Prostate gland (tissue), 2 donors: ENCODE data around the gene SIRT5. TPM values are rescaled to one million over a fixed set of nuclear protein-coding genes. Genes with fewer than 3 reads are reported as not detected.

Source experiments
- DNase-seq: peaks from one replicate; pipeline ENCODE4 v3.0.0-alpha.2; 2019; ENCODE audit warnings: low spot score
- H3K27ac ChIP-seq, 2 donors: fragments of 200-600 bp; sonication (generic); 2 replicates each; pipeline ENCODE4 v1.5.1; 2017 to 2019
- H3K27me3 ChIP-seq: fragments of 200-600 bp; sonication (generic); replicated peaks from 2 replicates; pipeline ENCODE4 v1.5.1; 2019; ENCODE audit not compliant: insufficient read depth
- H3K36me3 ChIP-seq, 2 donors: fragments of 200-600 bp; sonication (generic); 1 replicate in 1 of 2; 2 replicates in 1 of 2; pipeline versions ENCODE4 v1.5.1 to v1.8.1; 2017 to 2019
- H3K4me1 ChIP-seq: fragments of 200-600 bp; sonication (generic); replicated peaks from 2 replicates; pipeline ENCODE4 v1.5.1; 2019
- H3K4me3 ChIP-seq, 2 donors: fragments of 200-600 bp; sonication (generic); 2 replicates each; pipeline ENCODE4 v1.5.1; 2017 to 2019
- H3K9me3 ChIP-seq: fragments of 200-600 bp; sonication (generic); 2 replicates; pipeline ENCODE4 v1.5.1; 2017
- CTCF ChIP-seq, 4 experiments: fragments of 200-600 bp in 2 of 4; fragments of 450-650 bp in 2 of 4; sonication (generic) in 2 of 4; IDR thresholded peaks; 1 replicate in 3 of 4; 2 replicates in 1 of 4; pipeline ENCODE4 v1.5.1; 2016 to 2019; ENCODE audit warnings: antibody characterized with exemption in 4 of 4, mild to moderate bottlenecking in 2 of 4, moderate library complexity in 2 of 4
- POLR2A ChIP-seq: fragments of 450-650 bp; IDR thresholded peaks from one replicate; pipeline ENCODE4 v1.6.1; 2016; ENCODE audit warnings: antibody characterized with exemption, mild to moderate bottlenecking
- POLR2AphosphoS5 ChIP-seq: sonication (generic); formaldehyde crosslinking; IDR thresholded peaks from one replicate; pipeline ENCODE4 v1.6.1; 2017; ENCODE audit warnings: antibody characterized with exemption
- WGBS: methylation state at CpG from one replicate; pipeline ENCODE4 v1.1.5; 2018; 5-methylcytosine and 5-hydroxymethylcytosine counted together
- intact Hi-C: fragments of 100-400 bp; cut with DNase I; formaldehyde crosslinking; loops from one replicate; pipeline ENCODE4 v1.14.2; 2022
- total RNA-seq, 2 donors: library from RNA; depleted of rRNA; stranded (reverse); fragments of >200 nt; gene quantifications; one replicate each; pipeline ENCODE4 v1.1.0, GENCODE V29; 2016

Gene SIRT5
- total RNA-seq, 2 donors from 2014 or later, result 9.1 to 11.5 TPM

GRCh38 chr6:13527671-13528056 is 46.7 kb upstream of the SIRT5 start:
- H3K27ac ChIP-seq, result no peak overlapping the region
- intact Hi-C loops, result no loop called here
- no peaks in the 10 kb centered on the region for H3K27me3 ChIP-seq
- no peaks in the 10 kb centered on the region for H3K4me1 ChIP-seq
- H3K4me3 ChIP-seq, result no peak overlapping the region
- TF ChIP-seq POLR2AphosphoS5 (no peak), POLR2A (no peak), CTCF (IDR thresholded peaks at IDR 0.05) (no peak)
- no peak for DNase-seq
- no peaks in the 10 kb centered on the region for H3K9me3 ChIP-seq
- H3K36me3 ChIP-seq, result no peaks in the 10 kb centered on the region
- 91% methylated on average over 4 of the region's 4 CpGs for WGBS

GRCh38 chr6:13528232-13528631 is 46.2 kb upstream of the SIRT5 start:
- peak in 1 of 4 experiments; percentile 31 for TF ChIP-seq CTCF (IDR thresholded peaks at IDR 0.05)
- TF ChIP-seq POLR2A, result no peak
- no peaks in the 10 kb centered on the region for H3K4me1 ChIP-seq
- DNase-seq, result no peak
- H3K27ac ChIP-seq, result no peak overlapping the region
- no peaks in the 10 kb centered on the region for H3K36me3 ChIP-seq
- WGBS, result 76% methylated on average over 3 of the region's 3 CpGs
- no peaks in the 10 kb centered on the region for H3K9me3 ChIP-seq
- no peak overlapping the region for H3K4me3 ChIP-seq
- intact Hi-C loops, result no loop called here
- H3K27me3 ChIP-seq, result no peaks in the 10 kb centered on the region

GRCh38 chr6:13528777-13529343 is 45.5 kb upstream of the SIRT5 start:
- Histone ChIP-seq H3K36me3 (no peaks in the 10 kb centered on the region), H3K4me1 (no peaks in the 10 kb centered on the region), H3K4me3 (no peak overlapping the region), H3K27ac (no peak overlapping the region), H3K27me3 (no peaks in the 10 kb centered on the region), H3K9me3 (no peaks in the 10 kb centered on the region)
- intact Hi-C loops, result no loop called here
- TF ChIP-seq CTCF (IDR thresholded peaks at IDR 0.05) (no peak), POLR2AphosphoS5 (no peak), POLR2A (no peak)
- DNase-seq, result no peak
- 79% methylated on average over 8 of the region's 8 CpGs for WGBS

GRCh38 chr6:13531956-13532355 is 42.4 kb upstream of the SIRT5 start:
- Histone ChIP-seq H3K27me3 (no peaks in the 10 kb centered on the region), H3K9me3 (no peaks in the 10 kb centered on the region), H3K4me3 (no peak overlapping the region), H3K36me3 (no peaks in the 10 kb centered on the region), H3K27ac (no peak overlapping the region), H3K4me1 (no peaks in the 10 kb centered on the region)
- DNase-seq, result no peak
- WGBS, result 66% methylated on average over 4 of the region's 4 CpGs
- intact Hi-C loops, result loop anchor here (10.0 kb wide), 1 partner anchor 47 kb away; the partner anchor contains the start of gene GFOD1
- TF ChIP-seq POLR2A, result no peak

GRCh38 chr6:13534536-13534935 is 39.9 kb upstream of the SIRT5 start:
- intact Hi-C loops, result loop anchor here (10.0 kb wide), 1 partner anchor 50 kb away; the partner anchor contains the start of gene GFOD1
- Histone ChIP-seq H3K4me3 (no peak overlapping the region), H3K27ac (no peak overlapping the region), H3K9me3 (no peaks in the 10 kb centered on the region), H3K36me3 (no peaks in the 10 kb centered on the region), H3K4me1 (no peaks in the 10 kb centered on the region), H3K27me3 (no peaks in the 10 kb centered on the region)
- DNase-seq, result no peak
- WGBS, result 82% methylated on average over 3 of the region's 3 CpGs
- TF ChIP-seq CTCF (IDR thresholded peaks at IDR 0.05), result no peak
- TF ChIP-seq POLR2A, result no peak
- TF ChIP-seq POLR2AphosphoS5, result no peak
